H1 (cell line): ENCODE measurements around the gene CLMP.

Experiments
- ATF3 ChIP-seq: IDR thresholded peaks from 2 replicates; pipeline ENCODE4 v1.6.1; 2011; ENCODE audit warnings: low read depth, mild to moderate bottlenecking, low read length; ENCODE audit not compliant: insufficient read depth
- BCL11A ChIP-seq, 2 experiments: IDR thresholded peaks; one replicate each; pipeline ENCODE4 v1.6.1; 2011; ENCODE audit warnings: low read depth in 2 of 2, low read length in 2 of 2, mild to moderate bottlenecking in 2 of 2
- CBX5 ChIP-seq: fragments of 300-800, 300-1000 bp; sonication (generic); IDR thresholded peaks from 2 replicates; pipeline ENCODE4 v1.7.1; 2016; ENCODE audit warnings: antibody characterized with exemption, low read length, low read depth
- CEBPB ChIP-seq: IDR thresholded peaks from 2 replicates; pipeline ENCODE4 v1.6.1; 2012; ENCODE audit warnings: low read depth, low read length
- CTCF ChIP-seq, 3 experiments: IDR thresholded peaks; 1 replicate in 2 of 3; 2 replicates in 1 of 3; pipeline versions ENCODE4 v1.5.1 to v1.6.1; 2011; ENCODE audit warnings: low read length in 3 of 3, mild to moderate bottlenecking in 3 of 3, inconsistent platforms in 2 of 3, low read depth in 1 of 3, moderate library complexity in 1 of 3; ENCODE audit not compliant: insufficient read depth in 1 of 3; ENCODE audit errors: control extremely low read depth in 1 of 3
- EP300 ChIP-seq, 2 experiments: IDR thresholded peaks; 1 replicate in 1 of 2; 2 replicates in 1 of 2; pipeline ENCODE4 v1.6.1; 2011 to 2012; ENCODE audit warnings: low read depth in 2 of 2, low read length in 2 of 2, mild to moderate bottlenecking in 2 of 2, borderline replicate concordance in 1 of 2, inconsistent platforms in 1 of 2, moderate library complexity in 1 of 2
- HDAC2 ChIP-seq, 2 experiments: fragments of 300-600 bp in 1 of 2; sonication (generic) in 1 of 2; IDR thresholded peaks; 2 replicates each; pipeline ENCODE4 v1.6.1; 2011 to 2012; ENCODE audit warnings: low read depth in 2 of 2, low read length in 2 of 2, mild to moderate bottlenecking in 2 of 2, moderate library complexity in 2 of 2, borderline replicate concordance in 1 of 2, inconsistent platforms in 1 of 2
- JUN ChIP-seq: IDR thresholded peaks from 2 replicates; pipeline ENCODE4 v1.6.1; 2011; ENCODE audit warnings: low read depth, mild to moderate bottlenecking, improper control_type of control experiment, low read length
- MAFK ChIP-seq: IDR thresholded peaks from 2 replicates; pipeline ENCODE4 v1.6.1; 2012; ENCODE audit warnings: low read depth, mild to moderate bottlenecking, improper control_type of control experiment, low read length
- POLR2AphosphoS5 ChIP-seq: IDR thresholded peaks from 2 replicates; pipeline ENCODE4 v1.6.1; 2011; ENCODE audit warnings: low read depth, low read length
- RFX5 ChIP-seq: IDR thresholded peaks from 2 replicates; pipeline ENCODE4 v1.6.1; 2011; ENCODE audit warnings: low read depth, low read length, improper control_type of control experiment, borderline replicate concordance
- TAF1 ChIP-seq: IDR thresholded peaks from 2 replicates; pipeline ENCODE4 v1.6.1; 2011; ENCODE audit warnings: mild to moderate bottlenecking, low read depth, low read length
- TCF12 ChIP-seq: IDR thresholded peaks from 2 replicates; pipeline ENCODE4 v1.6.1; 2011; ENCODE audit warnings: low read depth, mild to moderate bottlenecking, low read length

GRCh38 chr11:123143921-123144320 is 51.1 kb downstream of the CLMP start:
- TF ChIP-seq TCF12 (no peak), TAF1 (no peak), MAFK (no peak), CTCF (IDR thresholded peaks at IDR 0.05; ENCODE audit: control extremely low read depth in 1 of 3, insufficient read depth in 1 of 3, low read depth in 1 of 3, low read length in 3 of 3) (no peak), ATF3 (no peak), POLR2AphosphoS5 (no peak), CEBPB (no peak), EP300 (IDR thresholded peaks at IDR 0.05; ENCODE audit: borderline replicate concordance in 1 of 2, low read depth in 2 of 2, low read length in 2 of 2) (no peak), JUN (no peak), HDAC2 (IDR thresholded peaks at IDR 0.05; ENCODE audit: borderline replicate concordance in 1 of 2, low read depth in 2 of 2, low read length in 2 of 2) (no peak), BCL11A (IDR thresholded peaks at IDR 0.05; ENCODE audit: low read depth in 2 of 2, low read length in 2 of 2) (no peak), CBX5 (no peak), RFX5 (no peak)
